Liver (tissue), 9 donors: ENCODE results near the gene TMEM61. TPM values are rescaled to one million over a fixed set of nuclear protein-coding genes. Genes with fewer than 3 reads are reported as not detected.
"Not testable (repeated sequence)": the region's sequence is repeated elsewhere in the genome, so short reads cannot be mapped to it uniquely, and the experiment has no call there.

ENCODE experiments used
- DNase-seq: peaks from one replicate; pipeline ENCODE4 v3.0.0-alpha.2; 2017; ENCODE audit warnings: low spot score
- H3K27ac ChIP-seq, 2 donors: one replicate each; pipeline ENCODE4 v1.7.0; 2013; ENCODE audit warnings: inconsistent platforms in 2 of 2, low read length in 2 of 2, control low read depth in 1 of 2, low read depth in 1 of 2, mild to moderate bottlenecking in 1 of 2
- H3K27me3 ChIP-seq, 4 donors: one replicate each; pipeline versions ENCODE4 v1.6.1 to v1.7.0; 2013; ENCODE audit warnings: low read length in 3 of 4, inconsistent platforms in 1 of 4, mild to moderate bottlenecking in 1 of 4, moderate library complexity in 1 of 4; ENCODE audit not compliant: control insufficient read depth in 4 of 4, insufficient read depth in 4 of 4
- H3K36me3 ChIP-seq, 4 donors: one replicate each; pipeline versions ENCODE4 v1.6.1 to v1.7.0; 2013; ENCODE audit warnings: low read length in 3 of 4, mild to moderate bottlenecking in 3 of 4, low read depth in 1 of 4, moderate library complexity in 1 of 4; ENCODE audit not compliant: control insufficient read depth in 4 of 4, insufficient read depth in 3 of 4
- H3K4me1 ChIP-seq, 4 donors: one replicate each; pipeline versions ENCODE4 v1.6.1 to v1.7.0; 2013; ENCODE audit warnings: low read length in 3 of 4, mild to moderate bottlenecking in 3 of 4, moderate library complexity in 1 of 4; ENCODE audit not compliant: control insufficient read depth in 4 of 4, insufficient read depth in 4 of 4
- H3K4me3 ChIP-seq, 3 donors: one replicate each; pipeline versions ENCODE4 v1.6.1 to v1.7.0; 2013; ENCODE audit warnings: low read length in 3 of 3, control low read depth in 1 of 3, low read depth in 1 of 3, mild to moderate bottlenecking in 1 of 3
- H3K9ac ChIP-seq, 2 donors: one replicate each; pipeline ENCODE4 v1.7.0; 2013; ENCODE audit warnings: low read length in 2 of 2, mild to moderate bottlenecking in 2 of 2, moderate library complexity in 2 of 2, control low read depth in 1 of 2, low read depth in 1 of 2
- H3K9me3 ChIP-seq, 4 donors: one replicate each; pipeline versions ENCODE4 v1.6.1 to v1.7.0; 2013; ENCODE audit warnings: low read length in 3 of 4; ENCODE audit not compliant: control insufficient read depth in 4 of 4
- CTCF ChIP-seq: fragments of 150-350 bp; IDR thresholded peaks from 2 replicates; pipeline ENCODE4 v1.5.1; 2017; ENCODE audit warnings: improper control_type of control experiment, low read depth, low read length; ENCODE audit not compliant: missing input control
- EGR1 ChIP-seq, 2 donors: IDR thresholded peaks; 2 replicates each; pipeline ENCODE4 v1.6.1; 2016 to 2018; ENCODE audit warnings: antibody characterized with exemption in 2 of 2, low read depth in 2 of 2
- FOXA1 ChIP-seq: IDR thresholded peaks from 2 replicates; pipeline ENCODE4 v1.6.1; 2016; ENCODE audit warnings: antibody characterized with exemption
- FOXA2 ChIP-seq: IDR thresholded peaks from 2 replicates; pipeline ENCODE4 v1.6.1; 2016; ENCODE audit warnings: antibody characterized with exemption
- GABPA ChIP-seq, 2 donors: IDR thresholded peaks in 1 of 2; conservative IDR thresholded peaks in 1 of 2; 2 replicates each; pipeline ENCODE4 v1.6.1; 2016; ENCODE audit warnings: antibody characterized with exemption in 2 of 2, mild to moderate bottlenecking in 1 of 2, moderate library complexity in 1 of 2
- HNF4A ChIP-seq, 2 donors: conservative IDR thresholded peaks; 2 replicates each; pipeline ENCODE4 v1.6.1; 2016; ENCODE audit warnings: antibody characterized with exemption in 2 of 2, mild to moderate bottlenecking in 2 of 2
- HNF4G ChIP-seq: IDR thresholded peaks from 2 replicates; pipeline ENCODE4 v1.6.1; 2016; ENCODE audit warnings: antibody characterized with exemption
- JUND ChIP-seq, 2 donors: IDR thresholded peaks; 2 replicates each; pipeline ENCODE4 v1.6.1; 2016; ENCODE audit warnings: antibody characterized with exemption in 2 of 2
- NR2F2 ChIP-seq: IDR thresholded peaks from 2 replicates; pipeline ENCODE4 v1.6.1; 2016; ENCODE audit warnings: antibody characterized with exemption
- RAD21 ChIP-seq, 2 donors: IDR thresholded peaks; 2 replicates each; pipeline ENCODE4 v1.6.1; 2016; ENCODE audit warnings: antibody characterized with exemption in 2 of 2, mild to moderate bottlenecking in 2 of 2
- REST ChIP-seq: IDR thresholded peaks from 2 replicates; pipeline ENCODE4 v1.6.1; 2016; ENCODE audit warnings: antibody characterized with exemption, mild to moderate bottlenecking
- RXRA ChIP-seq, 2 donors: IDR thresholded peaks; 2 replicates each; pipeline ENCODE4 v1.6.1; 2017 to 2018; ENCODE audit warnings: antibody characterized with exemption in 2 of 2, mild to moderate bottlenecking in 1 of 2
- SP1 ChIP-seq: IDR thresholded peaks from 2 replicates; pipeline ENCODE4 v1.6.1; 2018; ENCODE audit warnings: antibody characterized with exemption, mild to moderate bottlenecking
- TAF1 ChIP-seq: conservative IDR thresholded peaks from 2 replicates; pipeline ENCODE4 v1.6.1; 2016; ENCODE audit warnings: antibody characterized with exemption, mild to moderate bottlenecking
- YY1 ChIP-seq: IDR thresholded peaks from 2 replicates; pipeline ENCODE4 v1.6.1; 2016; ENCODE audit warnings: antibody characterized with exemption, mild to moderate bottlenecking
- WGBS: extraction: QIAGEN DNeasy Blood & Tissue Kit; methylation state at CpG from one replicate; pipeline ENCODE4 v1.1.7; 2013; 5-methylcytosine and 5-hydroxymethylcytosine counted together
- polyA plus RNA-seq, 2 donors: library from polyadenylated mRNA; stranded (reverse) in 1 of 2; unstranded in 1 of 2; fragments of 200-250 nt in 1 of 2; fragments of >200 nt in 1 of 2; fragmentation: Nextera tagmentation in 1 of 2; extraction: Ambion mirVana in 1 of 2; gene quantifications; one replicate each; pipeline versions ENCODE4 v1.2.1 to v1.2.3, GENCODE V29; 2013 to 2015
- total RNA-seq, 2 donors: library from RNA; depleted of rRNA; stranded (reverse); fragments of >200 nt; gene quantifications; one replicate each; pipeline ENCODE4 v1.2.3, GENCODE V29; 2014
- TF ChIP-seq, protein P1 (sequence below): IDR thresholded peaks from 2 replicates; pipeline ENCODE4 v1.6.1; 2016; ENCODE audit warnings: antibody characterized with exemption
- TF ChIP-seq, protein P2 (sequence below): IDR thresholded peaks from 2 replicates; pipeline ENCODE4 v1.6.1; 2016; ENCODE audit warnings: antibody characterized with exemption
- TF ChIP-seq, protein P3 (sequence below): IDR thresholded peaks from 2 replicates; pipeline ENCODE4 v1.6.1; 2016; ENCODE audit warnings: antibody characterized with exemption
- donor health status: healthy.
- donor health status: healthy.
- donor health status: healthy.
- donor health status: healthy.
- donor health status: healthy.

Gene TMEM61
- total and polyA plus RNA-seq, 4 donors, result not detected

- H3K27me3 ChIP-seq, result no peaks in the 10 kb centered on the region
- no peak for DNase-seq
- no peak overlapping the region for H3K27ac ChIP-seq
- no peaks in the 10 kb centered on the region for H3K36me3 ChIP-seq
- no peak overlapping the region for H3K4me3 ChIP-seq
- H3K9ac ChIP-seq, result no peak overlapping the region
- no peak for TF ChIP-seq JUND (IDR thresholded peaks at IDR 0.05)
- TF ChIP-seq, protein P1, sequence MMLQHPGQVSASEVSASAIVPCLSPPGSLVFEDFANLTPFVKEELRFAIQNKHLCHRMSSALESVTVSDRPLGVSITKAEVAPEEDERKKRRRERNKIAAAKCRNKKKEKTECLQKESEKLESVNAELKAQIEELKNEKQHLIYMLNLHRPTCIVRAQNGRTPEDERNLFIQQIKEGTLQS, result no peak
- TF ChIP-seq HNF4G, result no peak
- TF ChIP-seq EGR1 (IDR thresholded peaks at IDR 0.05; ENCODE audit: low read depth in 2 of 2), result no peak
- TF ChIP-seq YY1, result no peak
- H3K4me1 ChIP-seq, result peaks cover 7 to 16% (median 14%) of the 10 kb centered on the region in 4 donors
- no peaks in the 10 kb centered on the region for H3K9me3 ChIP-seq
- WGBS, result 87% methylated on average over 1 of the region's 1 CpG
These were observed 49.1 kb upstream of the TMEM61 start for GRCh38 chr1:54931275-54931840.

DNA sequence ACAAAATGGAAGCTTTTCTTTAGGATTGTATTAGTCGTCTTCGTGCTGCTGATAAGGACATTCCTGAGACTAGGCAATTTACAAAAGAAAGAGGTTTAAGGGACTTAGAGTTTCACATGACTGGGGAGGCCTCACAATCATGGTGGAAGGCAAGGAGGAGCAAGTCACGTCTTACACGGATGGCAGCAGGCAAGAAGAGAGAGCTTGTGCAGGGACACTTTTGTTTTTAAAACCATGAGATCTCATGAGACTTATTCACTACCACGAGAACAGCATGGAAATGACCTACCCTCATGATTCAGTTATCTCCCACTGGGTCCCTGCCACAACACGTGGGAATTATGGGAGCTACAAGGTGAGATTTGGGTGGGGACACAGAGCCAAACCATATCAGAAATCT is 46.3 kb upstream of the TMEM61 start:
- H3K27me3 ChIP-seq, H3K9me3 ChIP-seq, H3K36me3 ChIP-seq, H3K9ac ChIP-seq, DNase-seq, H3K4me1 ChIP-seq, H3K4me3 ChIP-seq, H3K27ac ChIP-seq: not testable (repeated sequence)
- WGBS, result 95% methylated on average over 6 of the region's 6 CpGs

- TF ChIP-seq JUND (IDR thresholded peaks at IDR 0.05) (no peak), GABPA (IDR thresholded peaks at IDR 0.05 in 1 of 2, conservative IDR thresholded peaks at IDR 0.05 in 1 of 2) (no peak), RXRA (IDR thresholded peaks at IDR 0.05) (no peak), SP1 (no peak), FOXA2 (no peak), RAD21 (IDR thresholded peaks at IDR 0.05) (no peak), HNF4G (no peak), NR2F2 (no peak), HNF4A (conservative IDR thresholded peaks at IDR 0.05) (no peak), CTCF (no peak), TAF1 (no peak), EGR1 (IDR thresholded peaks at IDR 0.05; ENCODE audit: low read depth in 2 of 2) (no peak), YY1 (no peak), REST (no peak), FOXA1 (no peak)
- TF ChIP-seq, protein P1, result no peak
- TF ChIP-seq, protein P2, sequence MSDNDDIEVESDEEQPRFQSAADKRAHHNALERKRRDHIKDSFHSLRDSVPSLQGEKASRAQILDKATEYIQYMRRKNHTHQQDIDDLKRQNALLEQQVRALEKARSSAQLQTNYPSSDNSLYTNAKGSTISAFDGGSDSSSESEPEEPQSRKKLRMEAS, result no peak
- TF ChIP-seq, protein P3, sequence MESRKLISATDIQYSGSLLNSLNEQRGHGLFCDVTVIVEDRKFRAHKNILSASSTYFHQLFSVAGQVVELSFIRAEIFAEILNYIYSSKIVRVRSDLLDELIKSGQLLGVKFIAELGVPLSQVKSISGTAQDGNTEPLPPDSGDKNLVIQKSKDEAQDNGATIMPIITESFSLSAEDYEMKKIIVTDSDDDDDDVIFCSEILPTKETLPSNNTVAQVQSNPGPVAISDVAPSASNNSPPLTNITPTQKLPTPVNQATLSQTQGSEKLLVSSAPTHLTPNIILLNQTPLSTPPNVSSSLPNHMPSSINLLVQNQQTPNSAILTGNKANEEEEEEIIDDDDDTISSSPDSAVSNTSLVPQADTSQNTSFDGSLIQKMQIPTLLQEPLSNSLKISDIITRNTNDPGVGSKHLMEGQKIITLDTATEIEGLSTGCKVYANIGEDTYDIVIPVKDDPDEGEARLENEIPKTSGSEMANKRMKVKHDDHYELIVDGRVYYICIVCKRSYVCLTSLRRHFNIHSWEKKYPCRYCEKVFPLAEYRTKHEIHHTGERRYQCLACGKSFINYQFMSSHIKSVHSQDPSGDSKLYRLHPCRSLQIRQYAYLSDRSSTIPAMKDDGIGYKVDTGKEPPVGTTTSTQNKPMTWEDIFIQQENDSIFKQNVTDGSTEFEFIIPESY, result no peak
- H3K9ac ChIP-seq, result no peak overlapping the region
- no peak overlapping the region for H3K4me3 ChIP-seq
- DNase-seq, result no peak
- H3K27me3 ChIP-seq, result no peaks in the 10 kb centered on the region
- no peaks in the 10 kb centered on the region for H3K36me3 ChIP-seq
- H3K27ac ChIP-seq, result no peak overlapping the region
- peaks cover 2 to 5% (median 3%) of the 10 kb centered on the region in 4 donors for H3K4me1 ChIP-seq
- H3K9me3 ChIP-seq, result no peaks in the 10 kb centered on the region
These were observed 45.6 kb upstream of the TMEM61 start for GRCh38 chr1:54934869-54935268.
